Epithelial cell of esophagus (primary cell): ENCODE measurements around the gene ZSCAN25.
A peak's percentile ranks its signal among the peaks of the same experiment; 100 is the strongest.
"Not testable (repeated sequence)": the region's sequence is repeated elsewhere in the genome, so short reads cannot be mapped to it uniquely, and the experiment has no call there.

Experiments
- DNase-seq: peaks from one replicate; pipeline ENCODE4 v3.0.0; 2010; ENCODE audit warnings: low read depth
- H3K4me3 ChIP-seq: 2 replicates; pipeline ENCODE4 v1.5.1; 2011; ENCODE audit warnings: mild to moderate bottlenecking, low read length, control low read depth
- CTCF ChIP-seq: IDR thresholded peaks from 2 replicates; pipeline ENCODE4 v1.5.1; 2011; ENCODE audit warnings: low read depth, mild to moderate bottlenecking, low read length, control low read depth, inconsistent platforms; ENCODE audit not compliant: insufficient read depth; ENCODE audit errors: missing control alignments

Gene ZSCAN25

DNA sequence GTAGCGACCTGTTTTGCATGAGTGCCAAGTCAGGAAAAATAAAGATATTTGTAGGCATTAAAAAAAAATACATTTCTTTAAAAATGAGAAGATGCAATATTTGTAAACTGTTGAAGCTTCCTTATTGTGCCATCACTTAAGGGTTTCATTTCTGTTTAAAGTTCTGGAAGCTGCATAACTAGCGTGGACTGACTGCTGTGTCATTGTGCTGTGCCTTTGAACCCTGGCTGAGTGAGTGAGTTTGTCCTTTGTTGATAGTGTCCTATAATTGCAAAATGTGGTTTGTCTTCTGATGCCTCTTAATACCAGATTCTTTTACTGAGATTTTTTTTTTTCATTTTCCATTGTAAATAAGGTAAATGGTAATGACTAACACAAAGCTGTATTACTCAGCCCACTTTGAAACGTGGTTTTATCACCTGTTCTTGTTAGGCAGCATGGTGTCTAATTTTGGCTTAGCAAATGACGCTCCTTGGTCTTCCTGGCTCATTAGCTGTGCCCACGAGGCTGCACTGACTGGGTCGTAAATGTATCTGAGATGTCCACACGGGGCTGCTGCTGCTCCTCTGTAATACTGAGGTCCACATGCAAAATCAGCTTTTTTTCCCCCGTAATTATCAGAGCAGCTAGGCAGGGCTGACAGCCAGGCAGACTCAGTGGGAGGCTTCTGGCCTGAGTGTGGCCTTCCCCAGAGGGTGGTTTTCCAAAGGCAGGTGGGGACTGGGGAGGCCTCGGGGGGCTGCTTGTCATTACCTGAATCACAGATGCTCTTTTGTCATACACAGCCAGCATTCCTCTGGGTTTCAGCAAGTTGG is 14.8 kb downstream of the ZSCAN25 start:
- peak; percentile 88 for DNase-seq
- no peak overlapping the region for H3K4me3 ChIP-seq
- peak; percentile 56 for TF ChIP-seq CTCF

GRCh38 chr7:99637414-99637813 is 20.7 kb downstream of the ZSCAN25 start:
- DNase-seq = peak; percentile 34
- not testable (repeated sequence) for H3K4me3 ChIP-seq

- H3K4me3 ChIP-seq = no peak overlapping the region
- no peak for DNase-seq
- TF ChIP-seq CTCF = no peak
Measured at GRCh38 chr7:99638731-99639130, 22.0 kb downstream of the ZSCAN25 start.

DNA sequence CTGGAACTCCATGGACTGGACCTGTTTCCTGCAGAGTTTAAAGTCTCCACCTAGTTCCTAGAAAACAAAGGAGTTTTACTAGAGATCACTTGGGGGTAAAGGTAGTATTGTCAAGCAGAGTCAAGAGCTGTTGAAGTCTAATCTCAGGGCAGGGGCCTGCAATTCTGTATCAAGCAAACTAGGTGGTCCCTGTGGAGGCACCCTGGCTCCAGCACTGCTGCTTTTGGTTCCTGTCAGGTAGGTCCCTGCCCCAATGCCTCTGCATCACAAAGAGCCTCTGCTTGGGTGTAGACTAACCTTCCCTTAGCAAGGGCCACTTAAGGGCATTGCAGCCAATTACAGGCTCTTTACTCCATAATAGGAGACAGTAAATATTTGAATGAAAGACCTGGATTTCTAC is 22.5 kb downstream of the ZSCAN25 start:
- DNase-seq = no peak
- H3K4me3 ChIP-seq = no peak overlapping the region
- TF ChIP-seq CTCF = no peak

DNA sequence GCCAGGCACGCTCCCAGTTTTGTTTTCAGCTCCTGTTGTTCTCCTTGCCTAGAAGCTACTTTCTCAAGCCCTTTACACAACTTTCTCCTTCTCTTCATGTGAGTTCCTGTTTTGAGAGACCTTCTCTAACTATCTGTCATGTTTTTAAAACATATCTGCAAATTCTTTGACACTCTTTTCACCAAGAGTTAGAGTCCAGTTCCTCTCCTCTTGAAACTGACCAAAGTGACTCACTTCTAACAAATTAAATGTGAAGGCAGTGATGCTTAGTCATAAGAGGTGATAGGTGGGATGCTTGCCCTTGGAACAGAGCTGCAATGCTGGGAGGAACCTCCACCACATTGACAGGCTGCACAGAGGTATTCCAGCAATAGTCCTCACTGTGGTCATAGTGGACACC is 25.3 kb downstream of the ZSCAN25 start:
- H3K4me3 ChIP-seq = no peak overlapping the region
- TF ChIP-seq CTCF = no peak
- no peak for DNase-seq

- no peak overlapping the region for H3K4me3 ChIP-seq
- TF ChIP-seq CTCF = no peak
- DNase-seq = no peak
Measured at GRCh38 chr7:99643464-99643863, 26.7 kb downstream of the ZSCAN25 start.

- no peak for TF ChIP-seq CTCF
- H3K4me3 ChIP-seq = no peak overlapping the region
- no peak for DNase-seq
Measured at GRCh38 chr7:99644431-99644830, 27.7 kb downstream of the ZSCAN25 start.

DNA sequence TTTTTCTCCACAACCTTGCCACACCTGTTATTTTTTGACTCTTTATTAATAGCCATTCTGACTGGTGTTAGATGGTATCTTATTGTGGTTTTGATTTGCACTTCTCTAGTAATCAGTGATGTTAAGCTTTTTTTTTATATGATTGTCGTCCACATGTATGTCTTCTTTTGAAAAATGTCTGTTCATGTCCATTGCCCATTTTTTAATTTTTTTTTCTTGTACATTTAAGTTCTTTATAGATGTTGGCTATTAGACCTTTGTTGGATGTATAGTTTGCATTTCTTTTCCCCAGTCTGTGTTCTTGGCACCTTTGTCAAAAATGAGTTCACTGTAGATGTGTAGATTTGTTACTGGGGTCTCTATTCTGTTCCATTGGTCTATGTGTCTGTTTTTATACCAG is 28.8 kb downstream of the ZSCAN25 start:
- TF ChIP-seq CTCF = no peak
- DNase-seq = no peak
- no peak overlapping the region for H3K4me3 ChIP-seq
